Epithelial cell of umbilical artery (primary cell): Measurements from ENCODE around the gene DOCK3. TPM values are rescaled to one million over a fixed set of nuclear protein-coding genes. Genes with fewer than 3 reads are reported as not detected.

Experiments used
- total RNA-seq: library from RNA; depleted of rRNA; stranded (reverse); fragments of >200 nt; gene quantifications from 2 replicates; pipeline ENCODE4 v1.2.3, GENCODE V29; 2014

The DOCK3 gene
- under 0.01 TPM in 2 replicates for total RNA-seq

GRCh38 chr3:50674349-50675178 lies at the start of gene DOCK3:
Gene DOCK3, plus strand, starts transcription at chr3:50674927. Its CDS starts 337 bp downstream, at chr3:50675264.

GRCh38 chr3:51384726-51385473 lies 710.2 kb downstream of the DOCK3 start, which contains the start of gene MANF:
Gene MANF, plus strand, starts transcription at chr3:51385291. Its CDS starts 52 bp downstream, at chr3:51385343.

GRCh38 chr3:51391075-51391565 lies 716.4 kb downstream of the DOCK3 start, which contains the start of gene RBM15B:
Gene RBM15B, plus strand, starts transcription at chr3:51391285. Its CDS starts 115 bp downstream, at chr3:51391400.

Other genes starting within 250 kb of the DOCK3 start
- not detected in 2 replicates for gene CACNA2D2, start 171.3 kb upstream of the DOCK3 start, total RNA-seq
- gene C3orf18, start 107.2 kb upstream of the DOCK3 start, total RNA-seq: 2.9 and 4.7 TPM in 2 replicates
- gene HEMK1, start 105.4 kb upstream of the DOCK3 start, total RNA-seq: 9.7 and 15.2 TPM in 2 replicates
- gene CISH, start 63.2 kb upstream of the DOCK3 start, total RNA-seq: 0.15 and 0.32 TPM in 2 replicates
- gene MAPKAPK3, start 57.8 kb upstream of the DOCK3 start, total RNA-seq: 20.7 and 25.7 TPM in 2 replicates